ENCODE measurements around the gene SNN.

Gene SNN

GRCh38 chr16:11719762-11720161 is 51.5 kb downstream of the SNN start:
- H3K27ac ChIP-seq: no peak overlapping the region
- TF ChIP-seq CTCF (conservative IDR thresholded peaks at IDR 0.05): no peak

GRCh38 chr16:11721781-11722467 is 53.7 kb downstream of the SNN start:
- TF ChIP-seq CTCF (conservative IDR thresholded peaks at IDR 0.05): no peak
- H3K27ac ChIP-seq: no peak overlapping the region

- no peak overlapping the region for H3K27ac ChIP-seq
- TF ChIP-seq CTCF (conservative IDR thresholded peaks at IDR 0.05): no peak
Measured at GRCh38 chr16:11722468-11722808, 54.2 kb downstream of the SNN start.

- no peak for TF ChIP-seq CTCF (conservative IDR thresholded peaks at IDR 0.05)
- H3K27ac ChIP-seq: no peak overlapping the region
Measured at GRCh38 chr16:11725457-11725856, 57.2 kb downstream of the SNN start.

- no peak overlapping the region for H3K27ac ChIP-seq
Measured at GRCh38 chr16:11726008-11726407, 57.8 kb downstream of the SNN start.

GRCh38 chr16:11727796-11728543 is 59.7 kb downstream of the SNN start:
- H3K27ac ChIP-seq: no peak overlapping the region
- no peak for TF ChIP-seq CTCF (conservative IDR thresholded peaks at IDR 0.05)

More at GRCh38 chr16:11726008-11726407, 57.8 kb downstream of the SNN start:
- TF ChIP-seq CTCF (conservative IDR thresholded peaks at IDR 0.05): no peak
